HFF-Myc (cell line): ENCODE data around the gene SRGN.

Source experiments
- DNase-seq: peaks from one replicate; pipeline ENCODE4 v3.0.0-alpha.2; 2011; ENCODE audit warnings: low read depth; ENCODE audit errors: extremely low read depth
- H3K4me3 ChIP-seq: replicated peaks from 2 replicates; pipeline ENCODE4 v1.5.1; 2011; ENCODE audit warnings: low read depth, mild to moderate bottlenecking, control low read depth, low read length
- TF ChIP-seq, protein P1 (sequence below): IDR thresholded peaks from 2 replicates; pipeline ENCODE4 v1.5.1; 2012; ENCODE audit warnings: mild to moderate bottlenecking, low read depth, low read length, control low read depth; ENCODE audit errors: missing control alignments

The SRGN gene

DNA sequence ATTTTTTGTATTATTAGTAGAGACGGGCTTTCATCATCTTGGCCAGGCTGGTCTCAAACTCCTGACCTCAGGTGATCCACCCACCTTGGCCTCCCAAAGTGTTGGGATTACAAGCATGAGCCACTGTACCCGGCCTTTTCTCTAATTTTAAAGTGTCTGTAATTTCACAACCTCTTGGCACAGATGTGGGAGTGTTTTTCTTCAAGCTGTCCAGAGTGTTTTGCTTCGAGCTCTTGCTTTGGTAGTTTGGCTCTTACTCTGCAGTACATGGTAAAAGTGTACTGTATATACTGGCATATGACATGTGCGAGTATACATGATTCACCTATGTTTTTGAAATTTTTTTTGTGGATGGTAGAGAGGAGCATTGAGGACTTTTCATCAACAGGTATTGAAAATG lies 9.8 kb downstream of the SRGN start:
- TF ChIP-seq, protein P1, sequence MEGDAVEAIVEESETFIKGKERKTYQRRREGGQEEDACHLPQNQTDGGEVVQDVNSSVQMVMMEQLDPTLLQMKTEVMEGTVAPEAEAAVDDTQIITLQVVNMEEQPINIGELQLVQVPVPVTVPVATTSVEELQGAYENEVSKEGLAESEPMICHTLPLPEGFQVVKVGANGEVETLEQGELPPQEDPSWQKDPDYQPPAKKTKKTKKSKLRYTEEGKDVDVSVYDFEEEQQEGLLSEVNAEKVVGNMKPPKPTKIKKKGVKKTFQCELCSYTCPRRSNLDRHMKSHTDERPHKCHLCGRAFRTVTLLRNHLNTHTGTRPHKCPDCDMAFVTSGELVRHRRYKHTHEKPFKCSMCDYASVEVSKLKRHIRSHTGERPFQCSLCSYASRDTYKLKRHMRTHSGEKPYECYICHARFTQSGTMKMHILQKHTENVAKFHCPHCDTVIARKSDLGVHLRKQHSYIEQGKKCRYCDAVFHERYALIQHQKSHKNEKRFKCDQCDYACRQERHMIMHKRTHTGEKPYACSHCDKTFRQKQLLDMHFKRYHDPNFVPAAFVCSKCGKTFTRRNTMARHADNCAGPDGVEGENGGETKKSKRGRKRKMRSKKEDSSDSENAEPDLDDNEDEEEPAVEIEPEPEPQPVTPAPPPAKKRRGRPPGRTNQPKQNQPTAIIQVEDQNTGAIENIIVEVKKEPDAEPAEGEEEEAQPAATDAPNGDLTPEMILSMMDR, result no peak
- no peak overlapping the region for H3K4me3 ChIP-seq
- no peak for DNase-seq

DNA sequence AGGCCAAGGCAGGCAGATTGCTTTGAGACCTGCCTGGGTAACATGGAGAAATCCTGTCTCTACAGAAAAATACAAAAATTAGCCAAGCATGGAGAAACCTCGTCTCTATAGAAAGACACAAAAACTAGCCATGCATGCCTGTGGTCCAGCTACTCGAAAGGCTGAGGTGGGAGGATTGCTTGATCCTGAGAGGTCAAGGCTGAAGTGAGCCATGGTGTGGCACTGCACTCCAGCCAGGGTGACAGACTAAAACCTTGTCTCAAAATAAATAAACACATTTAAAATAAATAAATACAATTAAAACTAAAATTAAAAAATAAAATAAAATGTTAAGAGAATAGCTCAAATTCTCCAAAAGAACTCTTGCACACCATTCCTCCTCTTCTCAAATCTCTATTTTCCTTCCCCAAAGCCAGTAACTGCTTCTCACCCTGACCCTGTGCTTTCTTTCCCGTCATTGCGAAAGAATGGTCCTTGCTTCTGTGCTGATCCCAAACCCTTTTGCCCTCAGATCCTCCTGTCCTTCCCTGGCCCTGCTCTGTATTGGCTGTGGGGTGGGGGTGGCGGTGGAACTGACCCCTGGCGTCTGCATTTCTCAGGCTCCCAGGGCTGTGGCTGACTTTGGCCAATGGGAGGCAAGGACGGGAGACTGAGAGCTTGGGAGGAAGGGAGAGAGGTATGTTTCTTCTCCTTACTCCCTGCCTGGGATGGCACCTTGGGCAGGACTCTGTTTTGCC lies 12.4 kb downstream of the SRGN start:
- H3K4me3 ChIP-seq, result no peak overlapping the region
- TF ChIP-seq, protein P1, result no peak
- no peak for DNase-seq

DNA sequence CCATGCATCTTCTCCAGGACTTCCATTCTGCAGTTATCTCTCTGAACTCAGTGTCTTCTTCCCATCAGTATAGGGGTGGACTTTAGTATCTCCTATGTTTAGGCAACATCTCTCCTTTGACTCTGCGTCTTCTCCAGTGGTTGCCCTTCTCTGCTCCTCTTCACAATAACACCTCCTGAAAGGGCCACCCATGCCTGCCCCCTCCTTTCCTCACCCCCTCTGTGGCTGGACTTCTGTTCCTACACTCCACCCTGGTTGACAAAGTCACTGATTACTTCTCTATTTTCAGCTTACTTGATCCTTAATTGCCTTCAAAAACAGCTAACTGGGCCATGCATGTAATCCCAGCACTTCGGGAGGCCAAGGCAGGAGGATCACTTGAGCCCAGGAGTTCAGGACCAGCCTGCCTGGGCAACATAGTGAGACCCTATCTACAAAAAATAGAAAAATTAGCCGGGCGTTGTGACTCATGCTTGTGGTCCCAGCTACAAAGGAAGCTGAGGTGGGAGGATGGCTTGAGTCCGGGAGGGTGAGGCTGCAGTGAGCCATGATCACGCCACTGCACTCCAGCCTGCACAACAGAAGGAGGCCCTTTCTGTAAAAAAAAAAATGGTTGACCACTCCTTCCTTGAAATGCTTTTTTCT lies 13.7 kb downstream of the SRGN start:
- no peak overlapping the region for H3K4me3 ChIP-seq
- no peak for DNase-seq
- TF ChIP-seq, protein P1, result no peak

DNA sequence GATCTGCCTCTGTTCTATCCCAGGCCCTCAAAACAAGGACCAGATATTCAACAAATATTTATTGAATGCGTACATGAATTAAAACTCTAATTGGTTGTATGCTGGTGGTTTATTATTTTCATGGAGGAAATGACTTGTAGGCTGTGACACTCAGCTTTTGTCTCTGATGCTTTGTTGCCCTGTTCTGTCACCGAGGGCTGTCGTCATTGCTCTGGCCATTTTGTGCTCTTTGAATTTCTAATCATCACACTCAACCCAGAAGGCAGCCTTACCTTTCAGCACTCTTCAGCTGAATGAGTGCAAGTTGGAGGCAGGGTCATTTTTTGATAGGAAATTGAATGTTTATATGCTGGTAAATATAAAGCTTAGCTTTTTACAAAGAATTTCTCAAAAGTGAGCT lies 14.5 kb downstream of the SRGN start:
- TF ChIP-seq, protein P1, result no peak
- H3K4me3 ChIP-seq, result no peak overlapping the region
- no peak for DNase-seq

DNA sequence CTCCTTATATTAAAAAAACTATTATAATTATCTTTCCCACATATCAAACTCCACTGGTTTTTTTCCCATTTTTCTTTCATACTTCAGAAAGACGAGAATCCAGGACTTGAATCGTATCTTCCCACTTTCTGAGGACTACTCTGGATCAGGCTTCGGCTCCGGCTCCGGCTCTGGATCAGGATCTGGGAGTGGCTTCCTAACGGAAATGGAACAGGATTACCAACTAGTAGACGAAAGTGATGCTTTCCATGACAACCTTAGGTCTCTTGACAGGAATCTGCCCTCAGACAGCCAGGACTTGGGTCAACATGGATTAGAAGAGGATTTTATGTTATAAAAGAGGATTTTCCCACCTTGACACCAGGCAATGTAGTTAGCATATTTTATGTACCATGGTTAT lies 15.9 kb downstream of the SRGN start:
- no peak for DNase-seq
- TF ChIP-seq, protein P1, result no peak
- no peak overlapping the region for H3K4me3 ChIP-seq

DNA sequence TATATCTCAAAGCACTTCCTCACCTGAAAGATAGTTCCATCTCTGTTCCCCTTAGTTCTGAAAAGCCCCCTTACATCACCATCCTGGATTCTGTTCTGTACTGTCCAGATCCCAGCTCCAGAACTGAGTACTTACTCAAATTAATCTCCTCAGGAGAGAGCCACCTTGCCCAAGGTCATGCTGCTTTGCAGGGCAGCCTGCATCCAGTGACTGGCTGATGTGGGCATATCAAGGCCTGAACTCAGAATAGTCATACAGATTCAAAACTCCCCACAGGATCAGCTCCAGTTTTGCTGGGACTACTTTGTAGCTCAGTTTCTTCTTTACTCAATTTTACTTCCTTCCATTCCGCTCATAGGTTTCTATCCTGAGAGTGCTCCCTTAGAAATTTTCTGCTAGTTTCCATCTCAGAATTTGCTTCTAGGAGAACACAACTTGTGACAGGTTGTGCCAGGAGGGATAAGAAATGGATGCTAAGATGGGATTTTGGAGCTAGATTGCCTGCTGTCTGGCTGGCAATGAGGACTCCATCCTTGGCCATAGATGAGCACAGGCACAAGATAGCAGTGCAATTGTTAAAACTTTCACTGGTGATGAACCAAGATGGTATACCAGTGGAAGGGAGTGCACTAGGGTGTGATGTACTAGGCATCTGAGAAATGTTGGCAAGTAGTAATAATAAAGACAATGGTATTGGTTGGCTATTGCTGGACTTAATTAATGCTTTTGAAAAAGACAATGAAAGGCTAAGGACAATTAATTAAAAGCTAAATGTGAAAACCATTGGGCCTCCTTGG lies 17.3 kb downstream of the SRGN start:
- DNase-seq, result no peak
- TF ChIP-seq, protein P1, result no peak
- no peak overlapping the region for H3K4me3 ChIP-seq
